NCI-H187 treated with DMSO at 0.1 percent for 48 hours (cell line): ENCODE measurements around the gene ROPN1.
"Not testable (repeated sequence)": the region's sequence is repeated elsewhere in the genome, so short reads cannot be mapped to it uniquely, and the experiment has no call there.

Source experiments
- DNase-seq: peaks from one replicate; lab custom pipeline; 2025; lab: John Stamatoyannopoulos, UW

The ROPN1 gene

GRCh38 chr3:123993818-123994217, 1.9 kb upstream of the ROPN1 start:
- peak; percentile 73 for DNase-seq

DNA sequence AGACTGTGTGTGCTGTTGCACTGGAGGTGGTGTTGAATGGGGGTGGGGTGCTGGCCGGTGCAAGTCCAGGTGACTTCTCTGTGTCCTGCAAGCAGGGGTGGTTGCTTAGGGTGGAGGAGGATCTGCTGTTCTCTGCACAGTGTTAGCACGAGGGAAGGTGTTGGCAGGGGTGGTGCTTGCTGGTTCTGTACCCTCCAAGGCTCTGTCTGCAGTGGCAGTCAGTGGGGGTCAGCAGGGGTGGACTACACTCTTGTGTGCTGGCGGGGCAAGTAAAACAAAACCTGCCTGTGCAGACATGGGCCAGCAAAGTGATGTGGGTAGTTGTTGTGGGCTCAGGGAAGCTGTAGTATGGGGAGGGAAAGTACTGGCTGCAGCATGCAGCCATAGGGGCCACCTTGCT, 5.5 kb downstream of the ROPN1 start:
- DNase-seq: no peak

GRCh38 chr3:123984957-123985356, 7.0 kb downstream of the ROPN1 start:
- no peak for DNase-seq

GRCh38 chr3:123984350-123984749, 7.6 kb downstream of the ROPN1 start:
- no peak for DNase-seq

GRCh38 chr3:123981317-123981716, 10.6 kb downstream of the ROPN1 start:
- not testable (repeated sequence) for DNase-seq

DNA sequence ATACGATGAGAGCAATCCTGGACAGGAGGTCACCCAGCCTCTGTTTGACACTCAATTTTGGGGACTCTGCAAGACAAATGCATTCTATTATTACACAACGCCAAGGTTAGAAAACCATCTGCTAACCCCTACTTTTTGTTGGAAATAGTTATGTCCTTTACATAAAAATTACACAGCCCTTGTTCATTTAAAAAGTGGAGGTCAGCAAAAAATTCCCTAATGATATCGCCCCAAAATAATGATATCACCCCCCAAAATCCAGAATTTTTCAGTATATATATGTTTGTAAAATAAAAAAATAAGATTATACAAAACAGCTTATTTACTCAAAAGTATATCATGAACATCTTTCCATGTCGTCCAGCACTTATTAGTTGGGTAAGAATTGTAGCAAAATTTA, 11.4 kb downstream of the ROPN1 start:
- no peak for DNase-seq

DNA sequence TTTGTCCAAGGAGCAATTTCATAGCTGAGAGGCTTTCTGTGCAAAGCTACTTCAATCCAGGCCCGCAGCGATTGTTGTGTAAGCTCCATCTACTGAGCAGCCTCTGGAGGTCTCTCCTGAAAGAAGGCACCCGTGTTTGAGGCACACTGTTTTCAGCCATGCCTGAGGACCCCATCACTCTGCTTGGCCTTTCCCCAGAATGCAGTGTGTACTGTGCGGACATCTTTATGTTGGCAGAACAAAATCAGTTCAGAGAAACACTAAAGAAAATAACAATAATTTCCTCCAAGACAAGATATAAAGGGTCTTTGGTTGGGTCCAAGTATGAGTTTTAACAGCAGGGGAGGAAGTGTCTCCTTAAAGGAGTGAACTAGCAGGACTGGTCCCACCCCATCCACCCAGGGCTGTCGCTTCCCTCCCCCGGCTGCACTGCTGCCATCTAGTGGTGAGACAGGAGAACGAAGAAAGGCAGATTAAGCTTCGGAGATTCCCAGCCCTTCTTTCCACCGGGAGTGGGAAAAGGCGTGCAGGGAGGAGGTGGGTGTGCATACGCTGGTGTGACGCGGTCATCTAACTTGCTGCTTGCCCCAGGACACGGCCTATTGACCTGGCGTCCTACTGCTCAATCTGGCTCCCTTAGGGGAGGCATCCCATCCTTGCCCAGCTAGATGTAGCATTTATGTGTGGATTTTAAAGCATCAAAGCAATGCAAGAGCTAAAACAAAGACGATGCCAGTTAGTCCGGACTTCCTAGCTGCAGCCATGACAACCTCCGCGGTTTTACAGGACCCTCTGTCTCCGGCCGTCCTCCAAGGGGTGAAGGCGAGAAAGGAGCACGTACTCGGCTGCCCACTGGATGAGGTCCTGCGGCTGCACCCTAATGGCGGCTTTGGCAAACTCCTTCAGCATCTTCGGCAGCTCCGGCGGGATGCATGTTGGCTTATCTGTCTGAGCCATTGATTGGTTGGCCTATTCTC, 12.1 kb downstream of the ROPN1 start:
- not testable (repeated sequence) for DNase-seq

- DNase-seq: not testable (repeated sequence)
Measured at GRCh38 chr3:123976904-123977303, 15.0 kb downstream of the ROPN1 start.

DNA sequence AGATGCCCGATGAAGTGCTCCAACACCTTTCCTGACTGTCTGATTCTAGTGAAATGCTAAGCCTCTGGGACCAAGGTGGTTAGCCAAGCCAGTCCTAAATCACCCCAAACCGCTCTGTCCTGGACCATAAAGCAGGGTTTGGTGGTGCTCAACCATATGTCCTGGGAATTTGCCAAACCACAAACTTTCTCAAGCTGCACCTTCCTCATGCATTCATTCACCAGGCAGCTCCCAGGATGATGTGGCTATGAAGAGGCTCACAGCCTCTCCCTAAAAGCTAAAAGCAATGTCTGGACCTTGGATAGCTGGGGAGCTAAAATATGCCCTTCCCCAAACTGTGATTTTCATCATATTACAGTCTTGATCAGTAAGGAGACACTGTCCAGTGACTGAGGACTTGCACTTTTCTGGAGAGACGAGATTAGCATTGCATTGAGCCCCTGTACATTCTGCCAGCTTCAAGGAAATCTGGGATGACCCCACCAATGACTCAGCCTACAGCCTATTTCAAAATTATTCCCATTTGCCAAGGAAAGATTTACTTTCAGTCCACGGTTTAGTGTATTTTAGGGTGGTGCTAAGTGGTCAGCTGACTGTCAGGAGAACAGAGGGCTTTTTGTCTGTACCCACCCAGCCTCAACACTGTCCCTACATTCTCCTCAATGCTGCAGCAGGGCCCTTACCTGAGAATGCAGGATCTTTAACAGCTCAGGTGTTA, 15.6 kb downstream of the ROPN1 start:
- DNase-seq: not testable (repeated sequence)

DNA sequence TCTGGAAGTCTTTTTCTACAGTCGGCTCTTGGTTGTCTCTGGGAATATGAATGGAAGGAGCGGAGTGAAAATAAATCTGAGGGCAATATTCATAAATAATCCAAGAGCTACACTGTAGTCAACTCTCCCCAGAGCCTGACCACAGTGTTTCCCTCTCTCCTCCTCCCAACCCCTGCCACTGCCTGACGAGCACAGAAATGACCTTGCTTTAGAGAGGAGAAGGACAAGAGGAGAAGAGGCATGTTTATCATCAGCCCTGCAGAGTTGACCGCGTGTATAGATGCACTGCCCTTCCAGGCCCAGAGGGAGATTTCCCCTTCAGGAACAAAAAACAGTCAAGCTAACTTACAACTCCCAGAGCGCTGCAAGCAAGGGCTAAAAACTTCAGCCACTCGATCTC, 16.9 kb downstream of the ROPN1 start:
- DNase-seq: not testable (repeated sequence)

DNA sequence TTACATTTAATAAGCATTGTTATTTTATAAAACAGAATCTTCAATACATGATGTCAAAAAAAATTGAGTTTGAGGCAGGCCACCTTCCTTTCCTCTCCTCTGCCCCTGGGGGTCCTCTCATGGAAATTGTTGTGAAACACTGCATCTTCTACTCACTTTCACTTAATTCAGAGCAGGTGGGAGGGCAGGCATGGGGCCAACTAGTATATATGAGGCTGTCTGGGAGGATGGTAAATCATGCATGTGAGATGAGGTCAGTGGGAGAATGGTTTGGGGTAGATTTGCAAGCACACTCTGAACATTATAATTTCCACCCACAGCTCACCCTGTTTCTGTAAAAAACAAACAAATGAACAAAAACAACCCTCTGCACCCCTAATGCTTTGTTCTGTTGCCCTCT, 20.5 kb downstream of the ROPN1 start:
- DNase-seq: no peak

GRCh38 chr3:123967260-123967659, 24.7 kb downstream of the ROPN1 start:
- not testable (repeated sequence) for DNase-seq

DNA sequence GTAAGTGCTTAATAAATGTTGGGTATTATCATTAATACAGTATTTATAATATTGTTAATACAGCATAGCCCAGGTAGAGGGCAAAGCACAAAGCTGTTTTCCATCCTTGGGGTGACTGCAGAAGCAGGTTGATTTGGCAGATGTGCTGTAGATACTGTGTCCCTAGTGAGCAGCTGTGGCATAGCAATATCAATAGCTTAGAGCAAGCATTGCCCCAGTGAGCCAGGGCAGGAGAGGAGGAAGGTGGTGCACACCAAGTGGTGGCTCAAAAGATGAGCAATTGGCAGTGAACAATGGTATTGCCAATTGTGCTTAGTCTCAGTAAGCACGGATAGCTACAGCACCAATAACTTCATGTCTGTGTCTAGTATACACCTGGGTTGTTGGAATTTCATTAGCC, 25.1 kb downstream of the ROPN1 start:
- not testable (repeated sequence) for DNase-seq

DNA sequence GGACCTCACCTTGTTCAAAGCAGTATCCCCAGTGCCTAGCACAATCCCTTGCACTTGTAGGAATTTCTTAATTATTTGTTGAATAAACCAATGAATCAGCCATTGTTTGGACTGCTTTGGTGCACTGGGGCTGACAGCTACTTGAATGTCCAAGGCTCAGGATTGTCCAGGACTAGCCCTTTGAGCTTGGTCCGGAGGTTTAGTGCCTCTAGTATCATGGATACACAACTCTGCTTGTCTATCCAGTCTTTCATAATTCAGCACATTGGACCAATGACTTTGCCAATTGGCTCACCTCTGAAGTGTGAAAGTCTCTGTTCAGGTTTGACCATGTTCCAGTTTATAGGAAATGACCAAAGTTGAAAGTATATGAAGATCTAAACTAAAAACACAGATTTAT, 27.1 kb downstream of the ROPN1 start:
- DNase-seq: not testable (repeated sequence)

DNA sequence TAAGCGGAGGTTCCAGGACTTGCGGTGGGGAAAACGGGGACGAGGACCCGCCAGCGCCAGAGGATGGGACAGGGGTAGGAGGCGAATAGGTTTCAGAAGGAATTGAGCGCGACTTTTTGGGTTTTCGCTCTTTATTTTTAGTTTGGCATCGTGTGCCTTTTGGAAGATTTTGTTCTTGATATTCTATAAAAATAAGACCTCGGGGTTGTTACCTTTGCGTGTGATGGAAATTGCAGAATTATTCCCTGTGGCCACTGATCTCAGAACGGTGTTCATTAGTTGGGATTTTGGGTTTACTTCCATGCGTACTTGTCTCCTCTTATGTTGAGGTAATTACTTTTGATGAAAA, 30.4 kb downstream of the ROPN1 start:
- DNase-seq: no peak

- DNase-seq: peak; percentile 84
Measured at GRCh38 chr3:123960781-123961507, 31.0 kb downstream of the ROPN1 start, which contains the start of gene CCDC14. Gene CCDC14, minus strand, starts transcription at chr3:123961229. Its CDS starts 56 bp downstream, at chr3:123961173.

DNA sequence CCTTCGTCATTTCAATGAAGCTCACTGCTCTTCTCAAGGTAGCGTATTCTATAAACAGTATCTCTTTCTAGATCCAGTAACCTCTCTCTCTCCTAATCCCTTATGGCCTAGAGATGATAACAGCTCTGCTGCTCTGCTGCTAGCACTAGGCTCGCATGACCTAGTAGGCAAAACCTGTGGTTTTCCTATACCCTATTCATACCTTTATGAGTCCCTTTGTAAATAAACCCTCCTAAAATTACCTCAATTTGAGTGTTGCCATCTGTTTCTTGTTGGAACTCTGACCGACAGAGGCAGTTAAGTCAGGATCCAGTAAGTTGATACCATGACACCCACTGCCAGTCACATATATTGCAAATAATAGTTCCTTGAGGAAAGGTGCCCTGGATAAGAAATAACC, 38.2 kb downstream of the ROPN1 start:
- DNase-seq: no peak

DNA sequence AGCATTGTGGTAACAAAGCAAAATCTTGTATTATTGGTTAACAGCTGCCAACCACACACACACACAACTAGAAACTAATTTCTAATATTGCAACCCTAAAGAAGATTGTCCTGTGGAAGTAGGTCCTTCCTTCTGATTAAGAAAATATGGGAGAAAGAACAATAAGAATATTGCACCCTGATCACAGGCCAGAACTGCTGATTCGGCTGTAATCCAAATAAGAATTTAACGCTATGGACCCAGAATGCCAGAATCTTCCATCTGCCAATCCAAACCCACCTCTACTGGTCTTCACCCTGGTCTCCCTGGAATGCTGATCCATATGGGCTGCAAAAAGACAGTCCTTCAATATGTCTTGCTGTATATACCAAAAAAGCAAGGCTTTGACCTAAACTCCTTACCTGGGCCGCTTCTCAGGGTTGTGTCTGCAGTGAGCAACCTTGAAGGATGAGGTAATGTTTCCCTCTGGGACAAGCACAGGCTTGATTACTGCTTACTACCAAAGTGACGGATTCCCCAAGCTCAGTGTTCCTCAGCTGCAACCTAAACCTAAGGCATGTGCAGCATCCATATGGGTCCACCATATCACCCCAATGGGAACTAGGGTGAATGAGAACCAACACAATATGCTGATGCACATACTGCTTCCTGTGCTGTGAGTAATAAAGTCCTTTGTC, 38.9 kb downstream of the ROPN1 start:
- DNase-seq: no peak

GRCh38 chr3:123951522-123952447, 40.1 kb downstream of the ROPN1 start:
- DNase-seq: peak; percentile 6

DNA sequence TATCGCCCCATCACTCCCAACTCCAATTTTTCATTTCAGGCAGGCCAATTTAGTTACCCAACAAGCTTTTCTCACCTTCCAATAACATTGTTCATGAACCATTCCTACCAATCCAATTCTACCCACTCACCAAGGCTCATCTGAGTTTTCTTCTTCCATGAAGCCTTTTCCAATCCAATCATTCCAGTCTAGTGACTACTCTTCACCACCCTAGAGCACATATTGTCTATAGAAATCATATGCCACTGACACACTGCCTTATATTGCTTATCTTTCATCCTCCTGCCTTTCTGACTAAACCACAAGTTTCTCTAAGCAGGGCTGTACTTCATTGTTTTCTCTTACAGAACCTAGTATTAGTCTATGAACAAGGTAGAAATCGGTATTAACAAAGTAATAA, 42.3 kb downstream of the ROPN1 start:
- no peak for DNase-seq

GRCh38 chr3:123948449-123948848, 43.5 kb downstream of the ROPN1 start:
- DNase-seq: no peak
